ENCODE data around the gene ZNF527.

Gene ZNF527

GRCh38 chr19:37413313-37414084 lies 42.6 kb downstream of the ZNF527 start:
- intact Hi-C loops (cut with DNase I) = no loop called here
- DNase-seq = no peak
